Umbilical cord (tissue), 2 donors: ENCODE data around the gene CREB3L1. TPM values are rescaled to one million over a fixed set of nuclear protein-coding genes. Genes with fewer than 3 reads are reported as not detected.
"Not testable (repeated sequence)": the region's sequence is repeated elsewhere in the genome, so short reads cannot be mapped to it uniquely, and the experiment has no call there.

ENCODE experiments used
- DNase-seq: peaks from one replicate; pipeline ENCODE4 v3.0.0-alpha.2; 2015; ENCODE audit warnings: low spot score
- total RNA-seq: library from RNA; depleted of rRNA; stranded (reverse); fragments of >200 nt; gene quantifications from one replicate; pipeline ENCODE4 v1.2.3, GENCODE V29; 2014; ENCODE audit warnings: low replicate concordance; ENCODE audit not compliant: insufficient read depth

The CREB3L1 gene
- total RNA-seq, 1 donor from 2014 or later: 23.4 TPM

DNA sequence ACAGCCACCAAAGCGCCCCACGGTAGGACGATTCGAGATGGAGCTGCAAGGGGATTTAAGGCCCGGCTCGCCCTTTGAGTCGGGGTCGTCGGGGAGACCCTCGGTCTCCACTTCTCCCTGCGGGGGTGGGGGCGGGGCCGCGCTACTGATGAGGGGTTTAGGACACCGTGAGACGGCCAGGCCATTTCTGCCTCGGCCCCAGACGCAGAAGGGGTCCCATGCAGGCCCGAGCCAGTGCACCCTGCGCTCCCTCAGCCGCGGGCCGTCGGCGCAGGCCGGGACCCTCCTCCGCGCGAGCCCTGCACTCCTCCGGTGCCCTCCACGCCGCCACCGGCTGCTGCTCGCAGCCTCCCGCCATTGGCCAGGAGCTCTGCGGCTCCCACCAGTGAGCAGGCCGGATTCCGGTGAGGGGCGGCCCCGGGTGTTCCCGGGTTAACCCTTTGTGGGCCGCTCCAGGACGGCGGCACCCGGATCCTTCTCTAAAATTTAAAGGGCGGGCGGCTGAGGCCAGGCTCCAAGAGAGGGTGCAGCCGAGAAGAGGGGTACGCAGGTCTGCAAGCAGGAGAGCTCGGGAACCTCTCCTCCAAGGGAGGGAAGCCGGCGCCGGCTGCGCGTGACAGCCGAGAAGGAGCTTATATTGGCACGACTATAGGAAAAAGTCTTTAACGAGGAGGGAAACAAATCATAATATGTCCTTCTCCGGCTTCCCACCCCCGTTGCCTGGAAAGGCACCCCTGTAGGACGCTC lies 18.0 kb downstream of the CREB3L1 start:
- peak; percentile 87 for DNase-seq

DNA sequence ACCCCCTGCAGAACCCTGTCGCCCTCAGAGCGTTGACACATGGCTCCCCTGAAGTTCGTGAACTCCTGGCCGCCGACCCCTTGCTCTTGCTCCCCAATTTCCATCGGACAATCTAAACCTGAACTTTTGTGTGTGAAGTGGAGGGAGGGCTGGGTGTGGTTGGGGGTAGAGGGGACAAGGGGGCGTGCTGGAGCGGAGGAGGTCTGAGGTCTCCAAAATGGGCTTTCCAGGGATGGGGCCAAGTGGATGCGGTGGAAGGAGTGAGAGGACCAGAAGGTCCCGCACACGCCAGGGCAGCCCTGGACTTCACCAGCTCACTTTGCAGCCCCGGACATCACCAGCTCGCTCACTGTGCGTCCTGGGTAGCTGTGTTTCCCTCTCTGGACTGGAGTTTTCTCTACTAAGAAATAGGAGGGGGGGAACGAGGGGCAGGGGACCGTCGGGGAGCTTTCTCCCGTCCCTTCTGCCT lies 18.6 kb downstream of the CREB3L1 start:
- DNase-seq: peak; percentile 26

DNA sequence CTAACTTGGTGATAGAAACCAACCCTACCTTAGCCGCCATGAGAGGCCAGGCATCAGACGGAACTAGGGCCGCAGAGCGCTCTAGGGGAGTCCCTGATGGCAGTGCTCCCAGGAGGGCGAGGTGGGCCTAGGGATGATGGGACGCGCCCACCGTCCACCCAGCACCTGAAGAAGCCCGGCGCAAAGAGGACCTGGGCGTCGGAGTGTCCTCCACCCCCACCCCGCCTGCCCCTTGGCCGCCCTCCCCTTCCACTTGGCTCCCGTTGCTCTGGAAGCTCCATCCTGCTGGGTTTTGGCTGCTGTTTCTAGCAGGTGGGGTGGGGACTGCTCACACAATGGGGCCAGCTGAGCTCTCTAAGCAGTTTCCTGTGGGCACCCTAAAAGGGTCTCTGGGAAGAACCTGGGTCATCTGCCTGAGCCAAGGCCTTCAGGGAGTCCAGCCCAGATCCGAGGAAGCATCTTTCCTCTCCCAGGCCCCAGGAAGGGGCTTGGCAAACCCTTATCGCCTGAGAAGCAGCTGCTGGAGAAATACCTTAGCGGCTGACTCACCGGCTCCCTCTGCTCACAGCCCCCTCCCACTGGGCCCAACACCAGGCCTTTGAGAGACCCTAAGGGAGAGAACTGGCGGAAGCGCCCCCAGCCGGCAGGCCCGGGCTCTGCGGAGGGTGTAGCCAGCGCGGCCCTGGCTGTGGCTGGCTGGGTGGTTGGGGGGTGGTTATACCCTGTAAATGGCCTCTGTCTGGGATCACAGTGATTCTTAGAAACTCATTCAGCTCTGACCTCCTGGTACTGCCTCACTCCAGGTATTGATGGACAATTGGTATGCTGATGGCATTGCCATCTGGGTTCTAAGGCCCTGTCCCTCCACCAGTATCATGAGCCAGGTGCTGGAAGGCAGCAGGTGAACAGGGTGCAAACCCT lies 19.3 kb downstream of the CREB3L1 start:
- peak; percentile 97 for DNase-seq

DNA sequence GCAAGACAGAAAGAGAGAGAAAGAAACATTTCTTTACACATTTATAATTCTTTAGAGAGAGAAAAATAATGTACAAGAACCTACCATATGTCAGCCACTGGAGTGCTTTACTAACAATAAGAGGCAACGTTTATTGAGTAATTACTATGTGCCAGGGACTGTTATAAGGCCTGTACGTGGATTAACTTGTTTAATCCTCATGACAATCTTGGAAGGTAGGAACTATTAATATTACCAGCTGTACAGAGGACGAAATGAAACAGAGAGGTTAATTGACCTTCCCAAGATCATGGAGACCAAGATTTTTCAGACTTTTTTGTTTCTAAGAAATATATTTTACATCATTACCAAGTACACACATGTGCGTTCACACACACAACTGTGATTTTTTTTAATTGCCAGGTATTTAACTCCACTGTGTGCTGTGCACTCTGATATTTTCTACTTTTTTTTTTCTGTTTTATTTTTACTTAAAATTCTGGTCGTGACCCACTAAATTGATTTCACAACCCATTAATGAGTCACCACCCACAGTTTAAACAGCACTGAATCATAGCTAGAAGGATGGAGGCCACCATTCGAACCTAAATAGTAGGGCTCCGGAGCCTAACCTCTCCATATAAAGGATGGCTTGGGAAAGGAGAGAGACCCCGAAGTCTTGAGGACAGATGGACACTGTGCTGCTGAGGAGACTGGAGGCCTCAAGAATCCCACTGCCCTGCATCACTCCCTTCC lies 21.4 kb downstream of the CREB3L1 start:
- DNase-seq: no peak

DNA sequence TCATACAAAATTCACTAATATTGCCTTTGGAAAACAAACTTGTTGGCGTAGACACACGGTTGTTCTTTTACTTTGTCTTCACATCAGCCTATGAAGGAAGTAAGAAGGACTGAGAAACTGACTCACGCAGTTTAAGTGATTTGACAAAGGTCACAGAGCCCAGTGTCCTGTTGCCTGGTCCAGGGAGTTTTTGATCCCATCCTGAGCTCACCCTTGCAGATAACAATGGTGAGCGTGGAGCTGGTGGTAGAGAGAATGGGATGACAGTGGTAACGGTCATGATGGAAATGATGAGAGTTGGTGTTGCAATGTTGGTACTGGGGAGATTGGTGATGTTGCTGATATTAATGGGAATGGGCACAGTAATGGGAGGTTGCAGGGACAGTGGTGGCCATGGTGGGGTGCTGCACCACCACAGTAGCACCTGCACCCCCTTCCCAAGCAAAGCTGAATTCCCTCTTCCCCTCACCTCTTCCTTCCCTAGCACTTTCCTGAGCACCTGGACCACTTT lies 22.0 kb downstream of the CREB3L1 start:
- DNase-seq: no peak

DNA sequence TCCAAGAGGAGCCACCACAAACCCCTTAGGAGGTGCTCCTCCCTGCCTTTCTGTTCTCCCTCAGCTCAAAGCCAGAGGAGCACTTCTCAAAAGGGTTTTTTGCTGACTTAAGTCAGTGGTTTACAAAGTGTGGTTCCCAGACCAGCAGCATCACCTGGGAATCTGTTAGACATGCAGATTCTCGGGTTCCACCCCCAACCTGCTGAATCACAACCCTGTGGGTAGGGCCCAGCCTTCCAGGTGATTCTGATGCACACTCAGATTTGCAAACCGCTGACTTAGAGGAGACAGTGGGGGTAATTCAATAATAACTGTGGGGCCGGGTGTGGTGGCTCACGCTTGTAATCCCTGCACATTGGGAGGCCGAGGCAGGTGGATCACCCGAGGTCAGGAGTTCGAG lies 22.8 kb downstream of the CREB3L1 start:
- DNase-seq: no peak

DNA sequence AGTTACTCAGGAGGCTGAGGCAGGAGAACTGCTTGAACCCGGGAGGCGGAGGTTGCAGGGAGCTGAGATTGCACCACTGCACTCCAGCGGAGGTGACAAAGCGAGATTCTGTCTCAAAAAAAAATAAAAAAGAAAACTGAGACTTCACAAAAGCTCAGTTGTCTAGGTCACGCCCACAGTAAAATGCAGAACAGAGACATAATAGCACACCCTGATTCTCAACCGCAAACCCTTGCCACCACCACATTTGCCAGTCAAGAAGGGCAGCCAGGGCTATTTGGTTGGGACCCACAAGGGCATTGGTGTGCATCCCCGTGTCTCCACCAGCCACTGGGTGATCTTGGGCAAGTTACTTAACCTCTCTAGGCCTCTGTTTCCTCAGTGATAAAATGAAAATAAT lies 25.4 kb downstream of the CREB3L1 start:
- no peak for DNase-seq

DNA sequence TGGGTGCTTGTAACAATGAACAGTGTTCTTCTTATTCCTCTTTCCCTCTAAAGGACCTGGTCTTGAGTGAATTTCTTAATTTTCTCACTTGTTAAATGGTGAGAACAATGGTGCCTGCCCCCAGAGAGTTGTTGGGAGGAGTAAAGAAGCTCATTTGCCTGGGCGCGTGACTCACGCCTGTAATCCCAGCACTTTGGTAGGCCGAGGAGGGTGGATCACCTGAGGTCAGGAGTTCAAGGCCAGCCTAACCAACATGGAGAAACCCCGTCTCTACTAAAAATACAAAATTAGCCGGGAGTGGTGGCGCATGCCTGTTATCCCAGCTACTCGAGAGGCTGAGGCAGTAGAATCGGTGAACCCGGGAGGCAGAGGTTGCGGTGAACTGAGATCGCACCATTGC lies 26.6 kb downstream of the CREB3L1 start:
- DNase-seq: not testable (repeated sequence)

DNA sequence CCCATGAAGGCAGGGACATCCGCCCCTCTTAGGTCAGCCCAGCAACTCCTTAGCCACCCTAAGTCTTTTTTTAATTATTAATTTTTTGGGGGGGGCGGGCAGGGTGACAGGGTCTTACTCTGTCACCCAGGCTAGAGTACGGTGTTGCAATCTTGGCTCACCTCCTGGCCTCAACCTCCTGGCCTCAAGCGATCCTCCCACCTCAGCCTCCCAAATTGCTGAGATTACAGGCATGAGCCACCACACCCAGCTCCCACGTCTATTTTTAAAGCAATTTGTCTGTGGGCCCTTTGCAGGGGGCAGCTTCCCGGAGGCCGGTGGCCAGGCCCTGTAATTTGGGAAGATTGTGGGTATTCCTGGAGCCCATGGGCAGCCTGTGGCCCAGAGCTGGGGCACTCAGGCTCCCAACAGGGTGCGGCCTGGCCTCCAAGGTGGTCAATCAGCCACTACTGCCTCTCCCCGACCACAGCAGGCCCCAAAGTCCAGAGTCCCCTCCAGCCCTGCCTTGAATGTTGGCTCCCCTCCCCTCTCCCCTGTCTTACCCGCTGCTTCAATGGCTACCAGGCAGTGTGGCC lies 27.2 kb downstream of the CREB3L1 start:
- DNase-seq: no peak

DNA sequence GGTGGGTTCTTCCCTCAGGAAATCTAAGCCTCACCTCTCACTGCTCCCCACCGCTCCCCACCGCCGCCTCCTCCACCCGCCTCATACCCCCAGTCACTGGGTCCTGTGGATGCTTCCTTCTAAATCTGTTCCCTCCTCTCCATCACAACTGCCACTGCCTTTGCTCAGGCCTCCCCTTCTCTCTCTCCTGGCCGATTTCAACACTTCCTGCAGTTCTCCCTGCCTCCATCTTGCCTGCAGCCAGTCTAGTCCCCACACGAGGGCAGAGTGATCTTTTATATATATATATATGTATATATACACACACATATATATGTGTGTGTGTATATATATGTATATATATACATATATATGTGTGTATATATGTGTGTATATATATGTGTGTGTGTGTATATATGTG lies 27.8 kb downstream of the CREB3L1 start:
- peak; percentile 51 for DNase-seq

DNA sequence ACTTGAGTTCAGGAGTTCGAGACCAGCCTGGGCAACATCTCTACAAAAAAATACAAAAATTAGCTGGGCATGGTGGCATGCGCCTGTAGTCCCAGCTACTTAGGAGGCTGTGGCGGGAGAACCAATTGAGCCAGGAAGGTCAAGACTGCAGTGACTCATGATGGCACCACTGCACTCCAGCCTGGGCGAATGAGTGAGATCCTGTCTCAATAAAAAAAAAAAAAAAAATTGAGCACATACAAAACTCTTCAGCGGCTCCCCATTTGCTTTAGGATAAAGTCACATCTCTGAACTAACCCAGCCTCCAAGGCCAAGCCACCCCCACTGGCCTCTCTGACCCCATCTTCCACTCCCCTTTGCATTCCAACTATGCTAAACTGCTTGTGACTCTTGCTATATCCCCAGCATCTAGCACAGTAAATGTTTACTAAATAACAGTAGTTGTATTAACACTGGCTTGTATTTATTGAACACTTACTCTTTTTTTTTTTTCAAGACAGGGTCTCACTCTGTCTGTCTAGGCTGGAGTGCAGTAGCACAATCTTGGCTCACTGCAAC lies 28.9 kb downstream of the CREB3L1 start:
- no peak for DNase-seq

DNA sequence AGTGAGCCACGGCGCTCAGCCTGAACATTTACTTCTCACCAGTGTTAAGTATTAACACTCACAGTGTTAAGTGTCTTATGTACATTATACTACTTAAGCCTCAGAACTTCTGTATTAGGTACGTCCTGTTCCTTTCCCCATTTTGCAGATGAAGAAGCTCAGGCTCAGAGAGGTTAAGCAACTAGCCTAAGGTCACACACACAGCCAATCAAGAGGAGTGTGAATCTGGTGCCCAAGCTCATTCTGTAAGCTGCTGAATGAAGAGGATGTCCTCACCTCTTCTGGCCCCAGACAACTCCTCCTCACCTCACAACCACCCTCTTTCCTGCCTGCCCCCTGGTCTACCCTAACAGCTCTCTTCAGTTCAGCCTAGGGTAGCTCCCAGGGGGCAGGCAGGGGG lies 29.9 kb downstream of the CREB3L1 start:
- no peak for DNase-seq

DNA sequence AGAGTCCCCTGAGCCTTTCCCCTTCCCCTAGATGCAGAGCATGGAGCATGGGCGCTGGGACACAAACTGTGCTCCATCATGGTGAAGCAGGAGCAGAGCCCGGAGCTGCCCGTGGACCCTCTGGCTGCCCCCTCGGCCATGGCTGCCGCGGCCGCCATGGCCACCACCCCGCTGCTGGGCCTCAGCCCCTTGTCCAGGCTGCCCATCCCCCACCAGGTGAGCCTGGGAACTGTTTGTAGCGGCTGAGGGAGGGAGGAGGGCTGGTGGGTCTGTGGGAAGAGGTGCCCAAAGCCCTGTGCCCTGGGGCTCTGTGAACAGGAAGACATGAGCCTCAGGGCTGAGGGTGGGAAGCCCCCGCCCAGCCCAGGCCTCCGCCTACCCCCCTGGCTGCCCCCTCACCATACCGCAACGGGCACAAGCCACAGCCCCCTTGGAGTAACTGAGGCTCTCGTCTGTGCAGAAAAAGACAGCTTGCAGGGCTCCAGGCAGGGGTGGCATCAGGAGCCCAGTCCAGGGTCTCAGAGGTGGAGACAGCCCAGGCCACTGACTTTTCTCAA lies 30.4 kb downstream of the CREB3L1 start:
- DNase-seq: no peak

DNA sequence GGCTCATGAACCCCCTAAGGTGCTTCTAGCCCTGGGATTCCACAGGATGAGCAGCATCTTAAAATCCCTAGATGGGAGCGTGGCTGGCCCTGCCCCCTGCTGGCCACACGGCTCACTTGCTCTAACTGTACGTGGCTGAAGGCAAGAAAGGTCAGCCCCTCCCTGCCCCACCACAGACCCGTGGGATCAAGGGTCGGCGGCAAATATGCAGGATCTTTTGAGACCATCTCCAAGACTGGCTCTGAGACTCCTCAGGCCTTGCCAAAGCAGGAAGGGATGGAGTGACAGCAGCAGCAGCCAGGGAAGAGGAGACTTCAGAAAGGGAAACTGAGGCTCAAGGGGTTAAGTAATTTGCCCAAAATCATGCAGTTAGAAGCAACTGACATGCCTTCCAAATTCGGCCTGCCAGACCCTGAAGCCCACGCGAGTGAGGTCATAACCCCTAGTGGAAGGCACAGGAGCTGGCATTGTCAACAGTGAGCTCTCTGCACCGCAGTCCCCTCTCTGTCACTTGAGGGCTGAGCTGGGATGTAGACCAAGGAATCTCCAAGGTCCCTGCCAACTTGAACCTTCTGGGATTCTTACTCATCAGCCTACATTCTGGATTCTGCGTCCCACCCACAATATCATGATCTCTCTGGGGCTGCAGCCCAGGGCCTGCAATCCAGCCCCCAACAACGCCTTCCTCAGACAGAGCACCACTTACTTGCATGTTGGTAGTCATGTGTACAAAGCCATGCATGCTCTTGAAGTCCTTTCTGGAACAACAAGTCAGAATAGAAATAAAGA lies 31.4 kb downstream of the CREB3L1 start:
- peak; percentile 57 for DNase-seq

DNA sequence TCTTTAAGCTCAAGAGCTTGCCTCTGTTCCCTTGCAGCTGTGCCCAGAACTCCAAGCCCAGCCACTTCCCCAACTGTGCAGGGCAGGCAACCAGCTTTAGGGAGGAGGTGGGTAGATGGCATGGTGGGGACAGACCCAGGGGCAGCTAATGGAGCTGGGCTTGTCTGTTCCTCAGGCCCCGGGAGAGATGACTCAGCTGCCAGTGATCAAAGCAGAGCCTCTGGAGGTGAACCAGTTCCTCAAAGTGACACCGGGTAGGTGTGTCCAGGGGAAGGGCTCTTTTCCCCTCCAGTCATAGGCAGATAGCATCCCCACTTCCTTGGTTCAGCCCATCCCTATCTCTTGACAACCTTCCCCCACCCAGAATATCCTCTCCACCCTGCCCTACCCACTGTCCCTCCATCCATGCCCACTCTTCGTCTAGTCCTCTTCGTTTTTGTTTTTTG lies 32.4 kb downstream of the CREB3L1 start:
- peak; percentile 28 for DNase-seq

DNA sequence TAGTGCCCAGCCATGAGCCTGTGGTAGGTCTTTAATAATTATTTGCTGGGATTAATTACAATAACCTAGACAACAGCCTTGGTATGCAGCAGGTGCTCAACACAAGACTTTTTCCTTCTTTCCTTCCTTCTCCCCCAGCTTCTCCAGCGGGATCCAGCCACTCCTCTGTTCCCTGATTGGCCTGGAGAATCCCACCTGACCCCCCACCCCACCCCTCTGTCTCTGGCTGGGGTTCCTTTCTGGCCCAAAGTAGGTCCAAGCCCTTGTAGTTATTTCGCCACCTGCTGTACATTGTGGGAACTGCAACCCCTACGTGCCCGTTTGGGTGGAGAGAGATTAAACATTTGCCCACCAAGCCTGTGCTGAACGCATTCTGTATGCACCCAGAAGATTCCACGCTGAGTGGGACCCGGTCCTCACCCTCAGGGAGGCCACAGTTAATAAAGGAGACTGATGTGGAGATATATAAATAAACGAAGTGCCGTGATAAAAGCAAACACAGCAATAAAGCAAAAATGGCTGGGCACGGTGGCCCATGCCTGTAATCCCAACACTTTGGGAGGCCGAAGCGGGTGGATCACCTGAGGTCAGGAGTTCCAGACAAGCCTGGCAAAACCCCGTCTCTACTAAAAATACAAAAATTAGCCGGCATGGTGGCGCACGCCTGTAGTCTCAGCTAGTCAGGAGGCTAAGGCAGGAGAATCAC lies 37.7 kb downstream of the CREB3L1 start:
- DNase-seq: peak; percentile 60

DNA sequence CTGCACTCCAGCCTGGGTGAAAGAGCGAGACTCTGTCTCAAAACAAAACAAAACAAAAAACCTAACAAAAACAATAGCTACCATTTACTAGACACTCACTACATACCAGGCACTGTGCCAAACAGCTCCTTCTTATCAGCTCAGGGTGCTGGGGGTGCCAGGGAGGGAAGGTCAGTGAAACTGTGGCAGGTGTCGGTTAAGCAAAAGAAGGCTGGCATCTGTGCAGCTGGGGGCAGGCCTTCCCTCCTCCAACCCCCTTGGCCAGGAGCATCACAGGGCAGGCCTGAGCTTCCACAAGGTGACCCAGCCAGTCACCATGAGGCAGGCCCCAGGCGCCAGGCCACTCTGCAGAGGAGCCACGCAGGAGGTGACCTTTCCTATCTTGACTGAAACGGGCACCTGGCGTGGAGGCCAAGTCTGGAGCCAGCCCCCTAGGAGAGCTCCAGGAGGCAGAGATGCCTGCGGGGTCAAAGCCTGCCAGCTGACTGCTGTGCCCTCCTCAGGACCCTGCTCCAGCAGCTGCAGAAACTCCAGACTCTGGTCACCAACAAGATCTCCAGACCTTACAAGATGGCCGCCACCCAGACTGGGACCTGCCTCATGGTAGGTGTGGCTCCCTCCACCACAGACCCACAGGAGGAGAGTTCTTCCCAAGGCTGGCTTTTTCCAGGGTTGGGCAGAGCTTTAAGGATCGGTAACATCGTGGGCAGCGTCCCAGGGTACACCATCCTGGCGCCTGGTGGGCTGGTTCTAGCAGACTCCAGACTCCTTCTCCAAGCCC lies 38.5 kb downstream of the CREB3L1 start:
- no peak for DNase-seq

DNA sequence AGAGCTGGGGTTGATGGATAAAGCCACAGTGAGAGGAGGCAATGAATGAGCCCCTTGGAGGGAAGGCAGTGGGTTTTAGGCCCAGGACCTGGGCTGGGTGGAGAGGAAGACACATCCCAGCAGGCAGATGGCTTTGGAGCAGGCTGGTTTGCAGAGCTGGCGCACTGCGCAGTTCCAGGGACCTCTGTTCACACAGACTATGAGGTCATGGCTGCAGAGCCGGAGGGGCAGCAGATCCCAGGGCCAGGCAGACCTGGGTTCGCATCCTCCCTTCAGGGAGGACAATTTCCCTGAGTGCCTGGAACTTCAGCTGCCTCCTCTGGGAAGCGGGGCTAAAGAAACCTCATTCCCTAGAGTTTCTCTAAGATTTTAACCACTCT lies 41.6 kb downstream of the CREB3L1 start:
- DNase-seq: no peak
